Stimulated activated CD8-positive, alpha-beta memory T cell treated with anti-CD3 and anti-CD28 coated beads, Interleukin-4, amount 100 ng/mL, for 4 hours (primary cell): Measurements from ENCODE around the gene ROBO2.
"Not testable (repeated sequence)": the region's sequence is repeated elsewhere in the genome, so short reads cannot be mapped to it uniquely, and the experiment has no call there.

Experiments used
- DNase-seq, 2 donors: peaks; one replicate each; pipeline ENCODE4 v3.0.0-alpha.2; 2020; ENCODE audit warnings: low read depth in 2 of 2, low spot score in 1 of 2

The ROBO2 gene

DNA sequence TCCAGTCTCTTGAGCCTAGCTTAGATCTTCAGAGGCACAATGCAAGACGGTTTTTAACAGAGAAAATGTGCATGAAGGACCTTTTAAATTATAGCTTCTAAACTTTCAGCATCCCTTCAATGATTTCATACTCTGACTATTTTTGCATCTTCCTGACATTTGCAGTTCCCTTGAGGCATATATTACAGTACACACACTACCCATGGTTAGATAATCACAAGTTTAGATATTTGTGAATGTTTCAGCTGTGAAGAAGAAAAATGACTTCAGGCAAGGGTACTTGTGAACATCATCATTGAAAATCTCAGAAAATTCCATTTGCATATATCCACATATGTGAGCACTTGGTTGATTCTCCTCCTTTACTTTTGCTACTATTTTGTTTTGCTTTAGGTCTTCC is 341.5 kb downstream of the ROBO2 start:
- no peak for DNase-seq

DNA sequence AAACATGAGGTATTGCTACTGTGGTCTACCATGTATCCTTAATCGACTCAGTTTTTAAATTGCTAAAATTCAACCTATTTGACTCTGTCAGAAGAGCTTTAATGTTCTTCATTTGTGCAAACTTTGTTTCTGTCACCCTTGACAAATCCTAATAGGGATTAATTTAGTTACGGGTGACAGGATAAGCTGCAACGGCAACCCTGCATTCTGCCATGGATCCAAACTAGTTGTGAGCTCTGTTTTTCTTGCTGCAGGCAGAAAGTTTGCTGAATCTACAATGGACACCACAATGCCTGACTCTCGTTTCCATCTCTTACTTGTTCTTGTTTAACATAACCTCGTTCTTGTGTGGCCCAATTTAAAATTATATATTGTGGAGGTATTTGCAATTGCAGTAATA is 352.3 kb downstream of the ROBO2 start:
- DNase-seq: no peak

DNA sequence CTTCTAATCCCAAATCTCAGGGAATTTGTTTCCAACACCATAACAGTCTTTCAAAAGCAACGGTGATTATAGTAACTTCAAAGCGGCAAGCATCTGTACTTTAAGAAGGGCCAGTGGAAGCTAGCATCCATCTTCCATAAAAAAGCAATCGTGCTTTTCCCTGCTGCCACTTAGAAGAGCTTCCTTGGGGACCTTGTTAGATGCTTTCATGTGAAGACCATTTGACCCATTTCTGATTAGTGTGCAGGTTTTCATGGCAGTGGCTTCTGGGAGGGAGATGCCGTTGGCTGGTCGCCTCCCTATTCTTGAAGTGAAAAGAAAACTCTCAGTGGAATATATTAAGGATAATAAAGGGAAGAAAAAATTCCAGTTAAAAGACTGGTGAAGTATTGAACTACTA is 354.1 kb downstream of the ROBO2 start:
- no peak for DNase-seq

DNA sequence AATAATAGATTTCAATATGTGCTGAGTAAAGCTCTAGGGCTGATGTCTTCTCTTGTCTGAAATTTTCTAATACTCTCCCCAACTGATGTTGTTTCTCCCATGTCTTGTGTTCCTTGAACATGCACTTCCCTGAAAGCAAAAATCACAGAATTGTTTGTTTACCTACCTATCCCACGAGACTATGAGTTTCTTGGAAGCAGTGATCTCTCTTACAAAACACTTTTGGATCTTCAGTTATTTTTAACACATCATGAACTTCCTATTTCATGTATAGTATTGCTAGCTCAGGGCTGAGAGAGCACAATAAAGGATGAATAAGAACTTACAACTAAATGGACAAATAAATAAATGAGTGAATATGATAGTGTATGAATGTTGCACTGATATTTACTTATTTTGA is 365.0 kb downstream of the ROBO2 start:
- no peak for DNase-seq

DNA sequence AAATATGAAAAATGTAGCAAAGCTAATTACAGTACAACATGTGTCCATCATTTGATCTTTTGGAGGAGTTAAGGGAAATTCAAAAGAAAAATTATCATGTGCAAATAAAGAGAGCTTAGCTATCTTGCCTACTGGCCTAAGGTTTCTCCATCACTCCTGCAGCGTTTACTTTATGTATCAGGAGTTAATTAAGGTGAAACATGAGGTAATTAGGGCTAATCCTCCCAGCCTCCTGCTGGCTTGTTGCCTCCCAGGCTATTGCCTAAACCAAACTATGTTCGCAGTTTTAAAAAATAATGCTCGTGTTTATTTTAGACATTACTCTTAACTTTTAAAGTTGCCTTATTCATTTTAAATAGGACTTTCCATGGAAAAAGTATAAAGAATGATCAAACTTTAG is 367.5 kb downstream of the ROBO2 start:
- DNase-seq: no peak

DNA sequence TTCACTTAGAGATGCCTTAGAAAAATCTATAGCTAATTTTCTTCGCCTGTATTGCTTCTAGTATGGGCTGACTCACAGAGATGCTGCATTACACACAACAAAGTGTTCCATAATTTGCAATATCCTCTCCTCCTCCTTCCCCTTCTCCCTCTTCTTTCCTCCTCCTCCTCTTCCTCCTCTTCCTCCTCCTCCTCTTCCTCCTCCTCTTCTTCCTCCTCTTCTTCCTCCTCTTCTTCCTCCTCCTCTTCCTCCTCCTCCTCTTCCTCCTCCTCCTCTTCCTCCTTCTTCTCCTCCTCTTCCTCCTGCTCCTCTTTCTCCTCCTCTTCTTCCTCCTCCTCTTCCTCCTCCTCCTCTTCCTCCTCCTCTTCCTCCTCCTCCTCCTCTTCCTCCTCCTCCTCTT is 370.4 kb downstream of the ROBO2 start:
- not testable (repeated sequence) for DNase-seq

DNA sequence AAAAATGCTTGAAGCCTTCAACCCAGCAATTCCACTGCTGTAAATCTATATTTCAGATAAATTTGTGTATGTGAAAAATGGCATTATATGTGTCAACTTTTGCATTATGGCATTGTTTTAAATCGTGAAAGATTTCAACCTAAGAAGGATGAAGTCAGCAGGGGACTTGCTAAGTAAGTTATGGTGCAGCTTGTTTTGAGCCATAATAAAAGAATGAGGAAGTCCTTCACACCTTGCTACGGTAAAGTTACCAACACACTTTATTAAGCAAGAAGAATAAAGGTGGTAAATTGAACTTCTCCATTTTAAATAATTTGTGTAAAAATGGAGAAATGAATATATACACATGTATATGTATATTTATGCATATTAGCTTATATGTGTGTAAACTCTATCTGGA is 371.4 kb downstream of the ROBO2 start:
- DNase-seq: no peak

DNA sequence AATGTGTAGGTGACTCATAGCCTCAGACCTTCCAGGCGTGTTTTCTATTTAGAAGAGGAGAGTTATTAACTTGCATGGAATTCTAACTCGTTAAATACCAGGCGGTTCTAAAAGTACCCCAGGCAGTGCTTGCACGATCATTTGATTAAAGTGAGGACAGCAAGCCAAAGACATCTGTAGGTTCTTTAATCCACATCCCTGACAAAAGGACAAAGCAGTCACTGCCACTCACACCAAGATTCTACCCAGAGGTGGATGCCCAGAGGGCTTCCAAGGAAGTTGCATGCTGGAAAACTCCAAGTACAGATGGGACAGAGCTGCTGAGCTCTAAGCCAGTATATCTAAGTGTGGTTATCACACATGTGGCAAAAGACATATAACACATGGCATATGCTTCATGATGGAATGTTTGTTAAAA is 372.1 kb downstream of the ROBO2 start:
- DNase-seq: no peak

DNA sequence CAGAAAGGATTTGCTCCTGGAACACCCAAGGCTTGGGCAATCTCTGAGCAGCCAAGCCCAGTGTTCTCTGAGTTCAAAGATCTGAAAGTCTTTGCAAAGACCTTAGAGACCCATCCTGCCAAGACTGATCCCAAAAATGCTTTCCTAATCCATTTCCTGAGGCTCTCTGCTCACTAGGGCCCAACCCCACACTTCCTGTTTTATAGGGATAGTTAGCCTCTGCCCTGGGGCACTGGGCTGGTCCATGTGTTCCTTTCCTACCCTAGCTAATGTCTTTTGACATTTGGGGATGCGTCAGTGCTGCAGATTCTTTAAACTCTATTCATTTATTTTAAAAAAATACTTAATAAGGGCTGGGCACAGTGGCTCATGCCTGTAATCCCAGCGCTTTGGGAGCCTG is 372.7 kb downstream of the ROBO2 start:
- DNase-seq: no peak

DNA sequence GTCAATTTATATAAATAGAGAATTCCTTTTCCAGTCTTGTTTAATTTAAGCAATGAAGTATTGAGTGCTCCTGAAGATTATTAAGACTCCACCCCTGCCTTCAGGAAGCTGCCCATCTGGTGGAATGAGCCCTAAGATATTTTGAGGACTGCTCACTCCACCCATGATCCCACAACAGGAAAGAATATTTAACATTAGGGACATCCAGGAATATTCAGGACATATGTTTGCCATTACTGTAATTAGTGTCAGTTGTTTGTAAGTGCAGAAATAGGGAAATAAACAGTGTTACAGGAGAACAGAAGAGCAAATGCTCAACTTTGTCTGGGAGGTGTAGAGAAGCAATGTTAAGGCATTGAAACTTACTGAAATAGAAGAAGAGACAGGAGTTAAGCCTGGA is 375.0 kb downstream of the ROBO2 start:
- DNase-seq: no peak

DNA sequence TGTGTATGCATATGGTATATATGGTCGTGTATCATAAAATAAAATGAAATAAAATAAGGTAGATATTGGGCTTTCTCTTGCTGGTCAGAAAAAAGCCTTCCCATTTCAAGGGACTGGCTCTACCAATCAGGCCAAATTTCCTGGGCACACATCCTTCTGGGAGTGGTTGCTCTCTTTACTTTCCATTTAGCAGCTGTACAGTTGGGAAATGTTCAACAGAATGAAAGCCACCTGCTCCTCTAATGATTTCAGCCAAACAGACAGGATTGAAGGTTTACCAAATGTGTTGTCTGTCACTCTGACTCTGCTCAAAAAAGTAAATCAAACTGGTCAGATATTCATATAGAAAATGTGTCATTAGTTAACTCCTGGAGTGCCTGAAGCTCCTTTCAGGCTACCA is 380.4 kb downstream of the ROBO2 start:
- no peak for DNase-seq

DNA sequence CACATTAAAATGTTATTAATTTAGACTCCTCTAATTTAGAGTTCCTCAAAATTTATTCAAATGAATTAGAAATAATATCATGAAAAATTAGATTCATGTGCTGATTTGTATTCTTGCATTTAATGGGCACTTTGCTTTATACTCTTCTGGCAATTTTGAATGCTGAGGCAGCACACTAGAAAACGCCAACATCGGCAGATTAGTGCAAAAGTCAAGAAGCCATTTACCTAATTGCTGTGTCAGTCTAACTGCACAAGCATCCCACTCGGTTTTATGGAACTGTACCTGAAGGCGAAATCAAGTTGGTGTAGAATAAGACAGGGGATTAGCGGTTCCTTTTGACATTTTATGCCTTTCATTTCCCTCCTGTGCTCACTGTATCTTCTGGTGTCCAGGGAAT is 382.0 kb downstream of the ROBO2 start:
- DNase-seq: no peak

DNA sequence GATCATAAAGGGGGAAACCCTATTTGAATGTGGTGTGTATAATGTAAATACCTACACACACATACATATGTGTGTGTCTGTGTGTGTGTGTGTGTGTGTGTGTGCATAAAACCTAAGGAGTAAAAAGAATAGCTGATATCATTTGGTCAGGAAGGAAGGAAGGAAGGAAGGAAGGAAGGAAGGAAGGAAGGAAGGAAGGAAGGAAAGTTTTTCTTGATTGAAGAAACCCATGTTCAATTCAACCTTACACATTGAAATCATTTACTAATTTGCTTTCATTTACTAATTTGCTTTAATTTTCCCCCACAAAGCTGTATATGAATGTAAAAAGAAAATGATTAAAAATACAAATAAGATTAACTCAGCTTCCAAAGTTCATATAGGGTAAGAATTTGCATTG is 386.6 kb downstream of the ROBO2 start:
- DNase-seq: no peak

DNA sequence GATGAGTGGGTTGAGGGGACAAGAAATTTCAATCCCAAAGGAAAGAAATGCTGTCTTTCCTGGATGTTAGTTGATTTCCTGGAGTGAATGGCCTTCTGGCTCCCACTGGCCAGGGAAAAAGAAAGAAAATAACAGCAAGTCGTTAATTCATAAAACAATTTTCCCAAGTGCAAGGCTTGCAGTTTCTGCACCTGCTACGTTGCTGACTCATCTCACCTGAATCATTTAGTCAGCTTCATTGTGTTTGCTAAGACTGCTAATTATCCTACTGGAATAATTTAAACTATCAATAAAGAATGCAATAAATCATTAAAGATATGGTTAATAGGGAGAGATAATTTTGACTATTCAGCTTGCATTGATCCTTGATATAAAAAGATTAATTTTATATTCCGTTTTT is 387.6 kb downstream of the ROBO2 start:
- no peak for DNase-seq

DNA sequence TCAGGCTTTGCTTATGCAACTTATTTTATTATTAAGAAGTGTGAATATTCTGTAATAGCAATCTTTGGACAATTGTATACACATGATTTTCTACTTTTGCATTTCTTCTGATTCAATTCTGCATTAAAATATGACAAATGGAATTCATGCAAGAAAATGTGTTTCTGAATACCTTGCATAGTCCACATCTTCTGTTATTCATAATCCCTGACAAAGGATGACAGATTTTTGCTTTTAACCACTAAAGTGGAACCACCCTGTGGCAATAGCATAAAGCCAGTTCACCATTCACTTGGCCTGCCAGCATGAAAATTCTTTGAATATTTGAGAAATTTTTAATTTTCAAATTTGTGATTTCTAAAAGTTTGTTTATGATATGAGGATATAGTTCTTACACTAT is 397.0 kb downstream of the ROBO2 start:
- no peak for DNase-seq

DNA sequence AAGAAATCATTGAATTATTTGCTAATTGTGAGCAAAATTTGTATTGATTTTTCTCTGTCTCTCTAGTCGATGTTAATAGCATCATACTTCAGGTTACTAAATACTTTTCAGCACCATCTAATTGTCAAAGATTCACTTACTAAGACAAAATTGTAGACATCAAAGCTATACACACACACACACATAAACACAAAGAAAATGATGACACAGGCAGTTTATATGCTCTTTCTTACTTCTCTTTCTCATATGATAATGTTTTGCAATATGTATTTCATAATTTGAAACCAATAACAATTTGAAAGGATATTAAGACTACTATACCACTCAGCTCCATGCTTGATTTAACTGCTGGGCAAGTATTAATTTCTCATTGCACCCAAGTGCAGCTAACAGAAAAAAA is 406.2 kb downstream of the ROBO2 start:
- DNase-seq: no peak

DNA sequence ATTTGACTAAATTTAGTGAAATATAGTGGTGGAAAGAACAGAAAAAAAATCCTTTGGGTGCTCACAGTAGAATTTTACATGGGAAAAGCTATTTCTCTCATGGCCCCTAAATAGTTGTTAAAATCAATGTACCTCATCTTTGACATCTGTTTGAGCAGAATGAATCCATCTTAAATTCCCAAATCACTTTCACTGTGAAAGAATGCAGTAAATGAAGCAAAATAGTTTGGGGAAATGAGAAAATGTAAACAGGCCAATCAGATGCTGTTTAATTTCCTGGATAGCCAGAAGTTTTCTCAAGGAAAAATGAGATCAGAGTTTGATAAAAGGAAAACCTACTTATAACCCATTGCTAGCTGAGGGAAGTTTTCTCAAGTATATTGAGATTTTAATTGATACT is 406.9 kb downstream of the ROBO2 start:
- no peak for DNase-seq

DNA sequence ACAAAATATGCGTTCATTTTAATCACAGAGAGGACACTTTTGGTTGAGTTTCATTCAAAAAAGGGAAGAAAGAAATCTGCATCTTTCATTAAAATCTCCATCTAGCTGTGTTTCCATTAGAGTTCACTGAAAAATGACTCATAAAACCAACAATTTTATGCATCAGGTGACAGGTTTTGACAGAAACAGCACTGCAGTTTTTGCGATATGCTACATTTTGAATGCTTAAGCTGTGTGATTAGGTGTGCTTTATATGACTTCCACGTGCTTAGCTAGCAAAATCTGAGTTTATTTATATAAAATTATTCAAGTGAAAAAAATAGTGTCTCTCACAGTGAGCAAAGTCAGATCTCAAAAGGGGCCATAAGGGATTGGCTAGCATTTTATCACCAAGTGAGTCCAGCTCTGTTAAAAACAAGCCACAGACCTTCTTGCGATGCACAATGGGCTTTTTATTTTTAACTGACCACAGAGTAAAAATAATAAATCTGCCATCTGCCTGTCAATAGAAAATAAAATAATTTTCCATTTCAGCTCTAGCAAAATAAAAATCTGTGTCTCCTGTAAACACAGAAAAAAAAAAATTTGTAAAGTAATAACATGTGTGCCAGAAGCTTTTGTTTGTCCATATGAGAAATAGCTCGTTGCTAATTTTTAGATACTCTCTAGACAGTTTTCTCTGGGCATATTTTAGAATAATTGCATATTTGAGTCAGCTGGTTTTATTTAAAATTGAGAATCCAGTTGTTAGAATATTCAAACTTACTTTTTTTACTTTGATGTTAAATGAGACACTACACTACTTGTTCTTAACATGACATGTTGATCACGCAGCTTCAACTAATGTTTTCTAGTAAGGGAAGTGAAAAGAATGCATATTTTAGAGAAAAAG is 409.8 kb downstream of the ROBO2 start:
- no peak for DNase-seq

DNA sequence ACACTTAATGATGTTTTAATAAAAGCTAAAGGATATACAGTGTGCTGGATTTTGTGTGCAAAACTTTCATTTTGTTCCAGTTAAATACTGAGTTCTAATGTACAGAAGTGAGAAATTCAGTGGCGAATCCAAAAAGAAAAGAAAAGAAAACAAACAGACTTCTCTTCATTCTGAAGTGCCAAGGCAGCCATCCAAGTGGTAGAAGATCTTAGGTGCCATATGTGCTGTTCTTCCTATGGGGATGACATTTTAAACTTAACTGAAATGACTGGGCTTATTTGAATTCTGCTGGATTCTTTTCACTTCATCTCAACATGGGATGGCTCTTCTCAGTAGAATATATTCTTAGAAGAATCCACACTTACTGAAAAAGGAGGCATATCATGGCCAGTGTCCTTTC is 416.5 kb downstream of the ROBO2 start:
- no peak for DNase-seq

DNA sequence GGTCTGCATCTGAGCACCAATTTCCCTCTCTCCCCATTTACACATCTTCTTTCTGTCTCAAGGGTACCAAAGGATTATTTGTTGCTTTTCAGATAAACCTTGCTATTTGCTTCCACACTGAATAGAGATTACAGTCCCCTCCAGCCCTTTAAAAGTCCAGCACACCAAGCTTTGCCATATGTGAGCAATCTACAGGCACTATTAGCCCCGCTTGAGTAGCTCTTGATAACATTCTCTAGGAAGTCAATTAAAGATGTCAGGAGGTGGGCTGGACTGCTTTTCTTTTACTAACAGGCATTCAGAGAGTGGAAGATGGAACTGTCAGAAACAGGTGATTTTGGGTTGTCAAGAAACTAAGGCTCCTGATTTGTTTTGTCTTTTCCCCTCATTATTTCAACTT is 417.0 kb downstream of the ROBO2 start:
- no peak for DNase-seq

DNA sequence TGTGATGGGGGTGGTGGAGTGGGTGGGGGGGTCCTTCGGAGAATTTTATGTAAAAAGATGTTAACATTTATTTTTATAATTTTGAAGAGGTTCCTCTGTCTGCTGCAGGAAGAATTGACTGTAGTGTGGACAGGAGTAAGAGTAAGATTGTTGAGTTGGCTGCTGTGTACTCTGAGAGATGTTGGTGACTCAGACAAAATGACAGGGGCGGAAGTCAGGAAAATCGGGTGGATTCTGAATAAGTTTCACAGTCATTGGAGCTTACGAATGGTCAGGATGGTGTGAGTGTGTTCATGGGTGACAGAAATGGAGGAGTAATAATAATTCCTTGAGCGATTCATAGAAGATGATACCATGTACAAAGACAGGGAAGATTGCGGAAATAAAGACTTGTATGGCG is 420.0 kb downstream of the ROBO2 start:
- no peak for DNase-seq

DNA sequence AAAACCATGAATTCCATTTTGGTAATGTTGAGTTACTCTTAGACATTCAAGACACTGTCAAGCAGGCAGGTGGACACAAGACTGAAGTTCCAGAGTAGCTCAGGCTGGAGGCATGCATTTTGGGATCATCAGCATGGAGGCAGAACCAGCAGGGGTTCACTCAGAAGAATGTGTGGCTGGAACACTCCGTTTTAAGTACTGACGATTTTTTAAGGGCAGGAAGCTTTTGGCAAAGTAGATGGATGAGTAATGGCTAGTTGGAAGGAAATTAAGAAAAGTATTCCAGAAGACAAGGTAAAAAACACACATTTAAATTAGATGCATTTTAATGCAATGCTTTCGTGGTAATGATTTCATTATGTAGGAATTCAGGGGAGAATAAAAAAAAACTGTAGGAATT is 420.4 kb downstream of the ROBO2 start:
- no peak for DNase-seq

DNA sequence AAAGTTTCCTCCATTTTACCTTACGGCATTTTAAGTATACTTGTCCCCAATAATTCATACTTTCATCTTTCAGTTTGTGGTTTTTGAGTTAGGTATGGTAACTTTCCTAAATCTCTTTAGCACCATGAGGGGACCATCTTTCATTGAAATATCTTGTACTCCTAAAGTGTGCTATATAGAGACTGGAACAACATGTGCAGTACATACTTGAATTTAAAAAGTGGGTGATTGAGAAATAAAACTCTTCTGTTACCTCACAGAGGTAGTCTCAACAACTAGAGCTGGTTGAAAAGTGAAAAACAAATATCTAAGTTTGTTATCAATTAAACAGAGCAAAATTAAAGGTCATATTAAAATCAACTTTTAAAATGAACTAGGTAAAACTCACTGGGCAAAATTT is 423.1 kb downstream of the ROBO2 start:
- DNase-seq: no peak
